SK-N-SH (cell line): Measurements from ENCODE around the gene CMTM8. TPM values are rescaled to one million over a fixed set of nuclear protein-coding genes. Genes with fewer than 3 reads are reported as not detected.
"Not testable (repeated sequence)": the region's sequence is repeated elsewhere in the genome, so short reads cannot be mapped to it uniquely, and the experiment has no call there.

Experiments used
- CTCF ChIA-PET: fragments of 300-600, 350-600 bp; formaldehyde crosslinking; extraction: SDS; loops from one replicate; lab custom pipeline; 2021; lab: Yijun Ruan, JAX
- POLR2A ChIA-PET: fragments of 350-600 bp; sonication (Branson Sonifier 250); formaldehyde crosslinking; extraction: SDS; loops from one replicate; lab custom pipeline; 2020; ENCODE audit warnings: antibody characterized with exemption, inconsistent platforms; lab: Yijun Ruan, JAX
- DNase-seq: peaks from one replicate; pipeline ENCODE4 v3.0.0; 2012
- H2AFZ ChIP-seq: fragments of 200-600 bp; sonication (generic); 2 replicates; pipeline ENCODE4 v1.8.1; 2016; ENCODE audit warnings: antibody characterized with exemption, mild to moderate bottlenecking, low read depth
- H3F3A ChIP-seq: fragments of 200-600 bp; sonication (generic); replicated peaks from 2 replicates; pipeline ENCODE3; 2016; ENCODE audit warnings: antibody characterized with exemption, mild to moderate bottlenecking; ENCODE audit not compliant: insufficient read depth
- H3K27ac ChIP-seq, 2 experiments: fragments of 200-500 bp in 1 of 2; fragments of 200-600 bp in 1 of 2; sonication (Bioruptor generic) in 1 of 2; sonication (generic), shearing (Covaris generic) in 1 of 2; 2 replicates each; pipeline versions ENCODE4 v1.5.1 to v1.6.1; 2014 to 2016; ENCODE audit warnings: low read depth in 2 of 2, inconsistent platforms in 1 of 2, low read length in 1 of 2, mild to moderate bottlenecking in 1 of 2, mixed read lengths in 1 of 2
- H3K27me3 ChIP-seq: fragments of 200-600 bp; sonication (generic), shearing (Covaris generic); 2 replicates; pipeline ENCODE4 v1.6.1; 2016; ENCODE audit warnings: mixed run types; ENCODE audit not compliant: insufficient read depth
- H3K36me3 ChIP-seq, 2 experiments: fragments of 200-500 bp in 1 of 2; fragments of 200-600 bp in 1 of 2; sonication (Bioruptor generic) in 1 of 2; sonication (generic) in 1 of 2; replicated peaks in 1 of 2; 2 replicates each; pipeline versions ENCODE3 to v1.5.1; 2014 to 2016; ENCODE audit warnings: low read length in 1 of 2, mild to moderate bottlenecking in 1 of 2; ENCODE audit not compliant: insufficient read depth in 2 of 2, control insufficient read depth in 1 of 2
- H3K4me1 ChIP-seq, 2 experiments: fragments of 200-500 bp in 1 of 2; fragments of 200-600 bp in 1 of 2; sonication (Bioruptor generic) in 1 of 2; sonication (generic), shearing (Covaris generic) in 1 of 2; 2 replicates each; pipeline versions ENCODE4 v1.5.1 to v1.6.1; 2014 to 2016; ENCODE audit warnings: low read depth in 1 of 2, low read length in 1 of 2, mixed run types in 1 of 2; ENCODE audit not compliant: insufficient read depth in 2 of 2, control insufficient read depth in 1 of 2
- H3K4me2 ChIP-seq: fragments of 200-600 bp; sonication (generic), shearing (Covaris generic); 2 replicates; pipeline ENCODE4 v1.6.1; 2017; ENCODE audit warnings: mixed run types
- H3K4me3 ChIP-seq, 2 experiments: fragments of 200-500 bp in 1 of 2; fragments of 200-600 bp in 1 of 2; sonication (Bioruptor generic) in 1 of 2; sonication (generic), shearing (Covaris generic) in 1 of 2; 2 replicates each; pipeline versions ENCODE4 v1.5.1 to v1.8.1; 2014 to 2016; ENCODE audit warnings: low read depth in 2 of 2, inconsistent platforms in 1 of 2, low read length in 1 of 2, mild to moderate bottlenecking in 1 of 2, mixed read lengths in 1 of 2, moderate library complexity in 1 of 2
- H3K79me2 ChIP-seq: fragments of 200-600 bp; sonication (generic); 2 replicates; pipeline ENCODE4 v1.8.1; 2017; ENCODE audit warnings: mild to moderate bottlenecking; ENCODE audit not compliant: insufficient read depth
- H3K9ac ChIP-seq: fragments of 200-600 bp; sonication (generic); 2 replicates; pipeline ENCODE4 v1.6.1; 2017; ENCODE audit warnings: mixed run types
- H3K9me2 ChIP-seq: fragments of 200-600 bp; sonication (generic); 2 replicates; pipeline ENCODE4 v1.6.1; 2017; ENCODE audit warnings: mixed run types
- H3K9me3 ChIP-seq: fragments of 200-600 bp; sonication (generic); 2 replicates; pipeline ENCODE4 v1.6.1; 2017; ENCODE audit warnings: mixed run types, mild to moderate bottlenecking, moderate library complexity
- H4K20me1 ChIP-seq: fragments of 200-600 bp; sonication (generic); 2 replicates; pipeline ENCODE4 v1.6.1; 2017; ENCODE audit warnings: mild to moderate bottlenecking, mixed run types; ENCODE audit not compliant: insufficient read depth
- FOXM1 ChIP-seq: IDR thresholded peaks from 2 replicates; pipeline ENCODE4 v1.4.0; 2012; ENCODE audit warnings: low read depth, mild to moderate bottlenecking
- GATA2 ChIP-seq: sonication (generic); formaldehyde crosslinking; IDR thresholded peaks from 2 replicates; pipeline ENCODE4 v1.5.0; 2020; ENCODE audit warnings: mild to moderate bottlenecking, missing genetic modification reagents
- NFIC ChIP-seq: IDR thresholded peaks from 2 replicates; pipeline ENCODE4 v1.4.0; 2012; ENCODE audit warnings: borderline replicate concordance
- PBX3 ChIP-seq: IDR thresholded peaks from 2 replicates; pipeline ENCODE4; 2012
- USF2 ChIP-seq: fragments of 150-350 bp; IDR thresholded peaks from 2 replicates; pipeline ENCODE4 v1.6.1; 2017; ENCODE audit warnings: antibody characterized with exemption, low read length, low read depth, borderline replicate concordance
- WGBS: methylation state at CpG from one replicate; pipeline ENCODE4 v1.1.6; 2017; ENCODE audit warnings: low lambda C conversion rate; 5-methylcytosine and 5-hydroxymethylcytosine counted together
- polyA plus RNA-seq, 3 experiments: library from polyadenylated mRNA; depleted of rRNA; stranded (reverse); fragments of >200 nt; gene quantifications; 2 replicates each; pipeline ENCODE4 v1.2.3, GENCODE V29; 2012
- TF ChIP-seq, protein P1 (sequence below): IDR thresholded peaks from 2 replicates; pipeline ENCODE4 v1.6.1; 2012; ENCODE audit warnings: mild to moderate bottlenecking, low read depth, low read length, moderate library complexity
- TF ChIP-seq, protein P2 (sequence below): fragments of 200-600 bp; sonication (generic); IDR thresholded peaks from 2 replicates; pipeline ENCODE4 v1.6.1; 2017; ENCODE audit warnings: antibody characterized with exemption, mild to moderate bottlenecking, moderate library complexity

The CMTM8 gene
- polyA plus RNA-seq, 1 of the 3 experiments (the other 2 are of a cell fraction): 9.7 TPM

- H3F3A ChIP-seq, POLR2A ChIA-PET, H4K20me1 ChIP-seq, DNase-seq, H3K36me3 ChIP-seq, H3K4me2 ChIP-seq, H3K27me3 ChIP-seq, H3K9me3 ChIP-seq, H3K4me3 ChIP-seq, H3K27ac ChIP-seq, H3K79me2 ChIP-seq, H3K9me2 ChIP-seq, H2AFZ ChIP-seq, H3K9ac ChIP-seq: not testable (repeated sequence)
- peaks cover 0 to 10% of the 10 kb centered on the region in 2 experiments; a peak in 2 of 4 replicates for H3K4me1 ChIP-seq
- 53% methylated on average over 6 of the region's 6 CpGs for WGBS
- CTCF ChIA-PET: interaction anchor here (0.6 to 1.4 kb wide), 3 partner anchors 12 to 171 kb away, joined by 3 read pairs; no protein-coding TSS in a partner anchor
Observed at GRCh38 chr3:32190556-32190955, 47.9 kb upstream of the CMTM8 start.

GRCh38 chr3:32193101-32193500 is 45.4 kb upstream of the CMTM8 start:
- H3K9me3 ChIP-seq: no peaks in the 10 kb centered on the region; the same call in 1 of the 2 replicates
- H3K4me1 ChIP-seq: peaks cover 0 to 10% of the 10 kb centered on the region in 2 experiments; a peak in 2 of 4 replicates
- TF ChIP-seq, protein P1, sequence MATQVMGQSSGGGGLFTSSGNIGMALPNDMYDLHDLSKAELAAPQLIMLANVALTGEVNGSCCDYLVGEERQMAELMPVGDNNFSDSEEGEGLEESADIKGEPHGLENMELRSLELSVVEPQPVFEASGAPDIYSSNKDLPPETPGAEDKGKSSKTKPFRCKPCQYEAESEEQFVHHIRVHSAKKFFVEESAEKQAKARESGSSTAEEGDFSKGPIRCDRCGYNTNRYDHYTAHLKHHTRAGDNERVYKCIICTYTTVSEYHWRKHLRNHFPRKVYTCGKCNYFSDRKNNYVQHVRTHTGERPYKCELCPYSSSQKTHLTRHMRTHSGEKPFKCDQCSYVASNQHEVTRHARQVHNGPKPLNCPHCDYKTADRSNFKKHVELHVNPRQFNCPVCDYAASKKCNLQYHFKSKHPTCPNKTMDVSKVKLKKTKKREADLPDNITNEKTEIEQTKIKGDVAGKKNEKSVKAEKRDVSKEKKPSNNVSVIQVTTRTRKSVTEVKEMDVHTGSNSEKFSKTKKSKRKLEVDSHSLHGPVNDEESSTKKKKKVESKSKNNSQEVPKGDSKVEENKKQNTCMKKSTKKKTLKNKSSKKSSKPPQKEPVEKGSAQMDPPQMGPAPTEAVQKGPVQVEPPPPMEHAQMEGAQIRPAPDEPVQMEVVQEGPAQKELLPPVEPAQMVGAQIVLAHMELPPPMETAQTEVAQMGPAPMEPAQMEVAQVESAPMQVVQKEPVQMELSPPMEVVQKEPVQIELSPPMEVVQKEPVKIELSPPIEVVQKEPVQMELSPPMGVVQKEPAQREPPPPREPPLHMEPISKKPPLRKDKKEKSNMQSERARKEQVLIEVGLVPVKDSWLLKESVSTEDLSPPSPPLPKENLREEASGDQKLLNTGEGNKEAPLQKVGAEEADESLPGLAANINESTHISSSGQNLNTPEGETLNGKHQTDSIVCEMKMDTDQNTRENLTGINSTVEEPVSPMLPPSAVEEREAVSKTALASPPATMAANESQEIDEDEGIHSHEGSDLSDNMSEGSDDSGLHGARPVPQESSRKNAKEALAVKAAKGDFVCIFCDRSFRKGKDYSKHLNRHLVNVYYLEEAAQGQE: no peak
- TF ChIP-seq, protein P2, sequence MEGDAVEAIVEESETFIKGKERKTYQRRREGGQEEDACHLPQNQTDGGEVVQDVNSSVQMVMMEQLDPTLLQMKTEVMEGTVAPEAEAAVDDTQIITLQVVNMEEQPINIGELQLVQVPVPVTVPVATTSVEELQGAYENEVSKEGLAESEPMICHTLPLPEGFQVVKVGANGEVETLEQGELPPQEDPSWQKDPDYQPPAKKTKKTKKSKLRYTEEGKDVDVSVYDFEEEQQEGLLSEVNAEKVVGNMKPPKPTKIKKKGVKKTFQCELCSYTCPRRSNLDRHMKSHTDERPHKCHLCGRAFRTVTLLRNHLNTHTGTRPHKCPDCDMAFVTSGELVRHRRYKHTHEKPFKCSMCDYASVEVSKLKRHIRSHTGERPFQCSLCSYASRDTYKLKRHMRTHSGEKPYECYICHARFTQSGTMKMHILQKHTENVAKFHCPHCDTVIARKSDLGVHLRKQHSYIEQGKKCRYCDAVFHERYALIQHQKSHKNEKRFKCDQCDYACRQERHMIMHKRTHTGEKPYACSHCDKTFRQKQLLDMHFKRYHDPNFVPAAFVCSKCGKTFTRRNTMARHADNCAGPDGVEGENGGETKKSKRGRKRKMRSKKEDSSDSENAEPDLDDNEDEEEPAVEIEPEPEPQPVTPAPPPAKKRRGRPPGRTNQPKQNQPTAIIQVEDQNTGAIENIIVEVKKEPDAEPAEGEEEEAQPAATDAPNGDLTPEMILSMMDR: no peak
- TF ChIP-seq FOXM1 (no peak), GATA2 (CRISPR knock-in tag) (no peak), NFIC (no peak), USF2 (no peak), PBX3 (no peak)
- no peak overlapping the region for H3K4me2 ChIP-seq
- H3K9me2 ChIP-seq: no peaks in the 10 kb centered on the region
- no peaks in the 10 kb centered on the region for H3F3A ChIP-seq
- ChIA-PET POLR2A (no interaction called here), CTCF (interaction anchor here (1.1 kb wide), 1 partner anchor 15 kb away, joined by 3 read pairs; no protein-coding TSS in a partner anchor)
- no peaks in the 10 kb centered on the region for H4K20me1 ChIP-seq
- no peaks in the 10 kb centered on the region for H3K36me3 ChIP-seq
- H3K27me3 ChIP-seq: no peaks in the 10 kb centered on the region; the same call in 1 of the 2 replicates
- DNase-seq: no peak
- no peak overlapping the region for H3K27ac ChIP-seq
- no peak overlapping the region for H2AFZ ChIP-seq
- no peak overlapping the region for H3K9ac ChIP-seq
- H3K79me2 ChIP-seq: no peaks in the 10 kb centered on the region
- no peak overlapping the region for H3K4me3 ChIP-seq
